Stomach (tissue), 9 donors: Measurements from ENCODE around the gene STIP1. TPM values are rescaled to one million over a fixed set of nuclear protein-coding genes. Genes with fewer than 3 reads are reported as not detected.

Experiments used
- DNase-seq, 2 donors: peaks; one replicate each; pipeline versions ENCODE4 v3.0.0 to v3.0.0-alpha.2; 2013 to 2019
- H3K27ac ChIP-seq, 5 donors: fragments of 200-600 bp in 4 of 5; sonication (generic) in 4 of 5; one replicate each; pipeline ENCODE4 v1.5.1; 2013 to 2019; ENCODE audit warnings: mild to moderate bottlenecking in 1 of 5, moderate library complexity in 1 of 5
- H3K27me3 ChIP-seq, 3 donors: fragments of 200-600 bp; sonication (generic); one replicate each; pipeline ENCODE4 v1.5.1; 2017 to 2019; ENCODE audit warnings: mixed run types in 1 of 3
- H3K36me3 ChIP-seq, 4 donors: fragments of 200-600 bp; sonication (generic); 1 replicate in 3 of 4; 2 replicates in 1 of 4; pipeline ENCODE4 v1.5.1; 2016 to 2019
- H3K4me1 ChIP-seq, 4 donors: fragments of 200-600 bp; sonication (generic); one replicate each; pipeline ENCODE4 v1.5.1; 2016 to 2019
- H3K4me3 ChIP-seq, 4 donors: fragments of 200-600 bp; sonication (generic) in 3 of 4; one replicate each; pipeline ENCODE4 v1.5.1; 2016 to 2019; ENCODE audit warnings: mild to moderate bottlenecking in 1 of 4
- H3K9me3 ChIP-seq, 4 donors: fragments of 200-600 bp; sonication (generic); one replicate each; pipeline ENCODE4 v1.5.1; 2016 to 2019
- CTCF ChIP-seq, 7 experiments: fragments of 450-650 bp in 4 of 7; fragments of 200-600 bp in 3 of 7; sonication (generic) in 3 of 7; IDR thresholded peaks; one replicate each; pipeline ENCODE4 v1.5.1; 2016 to 2019; ENCODE audit warnings: antibody characterized with exemption in 7 of 7, control low read depth in 2 of 7, mild to moderate bottlenecking in 1 of 7
- EP300 ChIP-seq: sonication (generic); formaldehyde crosslinking; IDR thresholded peaks from one replicate; pipeline ENCODE4 v1.6.1; 2017; ENCODE audit warnings: antibody characterized with exemption
- POLR2A ChIP-seq, 4 donors: fragments of 450-650 bp; IDR thresholded peaks; one replicate each; pipeline ENCODE4 v1.6.1; 2016; ENCODE audit warnings: antibody characterized with exemption in 4 of 4, control low read depth in 2 of 4, mild to moderate bottlenecking in 1 of 4, moderate library complexity in 1 of 4
- POLR2AphosphoS5 ChIP-seq, 3 donors: sonication (generic); formaldehyde crosslinking; IDR thresholded peaks; one replicate each; pipeline ENCODE4 v1.6.1; 2016; ENCODE audit warnings: antibody characterized with exemption in 3 of 3
- WGBS, 5 donors: extraction: QIAGEN DNeasy Blood & Tissue Kit in 3 of 5; methylation state at CpG; one replicate each; pipeline versions ENCODE4 v1.1.5 to v1.1.7; 2013 to 2018; 5-methylcytosine and 5-hydroxymethylcytosine counted together
- intact Hi-C: fragments of 100-400 bp; cut with DNase I; formaldehyde crosslinking; loops from one replicate; pipeline ENCODE4 v1.15.1; 2023; ENCODE audit warnings: low total_unique reads
- polyA plus RNA-seq, 3 donors: library from polyadenylated mRNA; stranded (reverse); fragments of 200-250 nt; gene quantifications; one replicate each; pipeline ENCODE4 v1.2.3, GENCODE V29; 2013
- total RNA-seq, 5 donors: library from RNA; depleted of rRNA; stranded (reverse); fragments of >200 nt; gene quantifications; one replicate each; pipeline versions ENCODE4 v1.1.0 to v1.2.3, GENCODE V29; 2014 to 2016
- donor health status: healthy with polysubstance abuse.
- donor health status: Bipolar disorder and iron deficiency.
- donor health status: healthy.

STIP1 gene
- total and polyA plus RNA-seq, 8 donors = 27.4 to 259 (median 54.7) TPM

GRCh38 chr11:64183890-64184289 lies 2.1 kb upstream of the STIP1 start:
- DNase-seq = no peak
- intact Hi-C loops = no loop called here
- Histone ChIP-seq H3K4me3 (no peak overlapping the region), H3K27ac (peak overlapping the region in 1 of 5 donors; percentile 92), H3K27me3 (no peaks in the 10 kb centered on the region), H3K36me3 (peaks cover 0 to 5% (median 0%) of the 10 kb centered on the region in 4 donors), H3K4me1 (peaks cover 38 to 48% (median 46%) of the 10 kb centered on the region in 4 donors), H3K9me3 (no peaks in the 10 kb centered on the region)
- TF ChIP-seq POLR2A (IDR thresholded peaks at IDR 0.05) = no peak
- no peak for TF ChIP-seq POLR2AphosphoS5 (IDR thresholded peaks at IDR 0.05)
- no peak for TF ChIP-seq CTCF (IDR thresholded peaks at IDR 0.05)
- no peak for TF ChIP-seq EP300
- WGBS, 5 donors = 86 to 93% (median 90%) methylated on average over 5 to 7 of the region's 7 CpGs

- H3K27ac ChIP-seq = peak overlapping the region in 4 of 5 donors; percentile 88 to 97 (median 93)
- peak; percentile 61 to 97 (median 97) for TF ChIP-seq POLR2AphosphoS5 (IDR thresholded peaks at IDR 0.05)
- TF ChIP-seq EP300 = no peak
- TF ChIP-seq POLR2A (IDR thresholded peaks at IDR 0.05) = peak in 2 of 4 donors; percentile 87 to 94
- TF ChIP-seq CTCF (IDR thresholded peaks at IDR 0.05) = peak in 4 of 7 experiments; percentile 21 to 59 (median 51)
- H3K4me1 ChIP-seq = peaks cover 43 to 48% (median 48%) of the 10 kb centered on the region in 4 donors
- peak; percentile 86 to 93 for DNase-seq
- peak overlapping the region; percentile 53 to 70 (median 58) for H3K4me3 ChIP-seq
- H3K27me3 ChIP-seq = no peaks in the 10 kb centered on the region
- intact Hi-C loops = no loop called here
- peaks cover 0 to 15% (median 4%) of the 10 kb centered on the region in 4 donors for H3K36me3 ChIP-seq
- H3K9me3 ChIP-seq = no peaks in the 10 kb centered on the region
- WGBS, 5 donors = 0 to 1% (median 0%) methylated on average over 44 to 52 of the region's 52 CpGs
Measured at GRCh38 chr11:64185175-64185692, 737 bp upstream of the STIP1 start.

- peak in 1 of 2 donors; percentile 64 for DNase-seq
- Histone ChIP-seq H3K4me1 (peaks cover 34 to 38% (median 35%) of the 10 kb centered on the region in 4 donors), H3K4me3 (no peak overlapping the region), H3K9me3 (no peaks in the 10 kb centered on the region), H3K36me3 (peaks cover 0 to 21% (median 10%) of the 10 kb centered on the region in 4 donors), H3K27ac (no peak overlapping the region), H3K27me3 (no peaks in the 10 kb centered on the region)
- intact Hi-C loops = no loop called here
- TF ChIP-seq POLR2A (IDR thresholded peaks at IDR 0.05) (no peak), POLR2AphosphoS5 (IDR thresholded peaks at IDR 0.05) (no peak), EP300 (no peak), CTCF (IDR thresholded peaks at IDR 0.05) (no peak)
- WGBS, 5 donors = 0 to 1% (median 1%) methylated on average over 24 to 48 of the region's 48 CpGs
Measured at GRCh38 chr11:64186492-64187165, 658 bp downstream of the STIP1 start.

- TF ChIP-seq EP300 (no peak), CTCF (IDR thresholded peaks at IDR 0.05) (no peak), POLR2AphosphoS5 (IDR thresholded peaks at IDR 0.05) (no peak), POLR2A (IDR thresholded peaks at IDR 0.05) (no peak)
- Histone ChIP-seq H3K27me3 (no peaks in the 10 kb centered on the region), H3K9me3 (no peaks in the 10 kb centered on the region), H3K4me3 (no peak overlapping the region), H3K4me1 (peaks cover 0 to 6% (median 4%) of the 10 kb centered on the region in 4 donors), H3K27ac (no peak overlapping the region), H3K36me3 (peaks cover 50 to 74% (median 62%) of the 10 kb centered on the region in 4 donors)
- 90 to 97% (median 91%) methylated on average over 5 of the region's 5 CpGs for WGBS, 5 donors
- intact Hi-C loops = no loop called here
- no peak for DNase-seq
Measured at GRCh38 chr11:64192434-64192833, 6.5 kb downstream of the STIP1 start.
